Measurements from ENCODE around the gene KMT2E.

The KMT2E gene

DNA sequence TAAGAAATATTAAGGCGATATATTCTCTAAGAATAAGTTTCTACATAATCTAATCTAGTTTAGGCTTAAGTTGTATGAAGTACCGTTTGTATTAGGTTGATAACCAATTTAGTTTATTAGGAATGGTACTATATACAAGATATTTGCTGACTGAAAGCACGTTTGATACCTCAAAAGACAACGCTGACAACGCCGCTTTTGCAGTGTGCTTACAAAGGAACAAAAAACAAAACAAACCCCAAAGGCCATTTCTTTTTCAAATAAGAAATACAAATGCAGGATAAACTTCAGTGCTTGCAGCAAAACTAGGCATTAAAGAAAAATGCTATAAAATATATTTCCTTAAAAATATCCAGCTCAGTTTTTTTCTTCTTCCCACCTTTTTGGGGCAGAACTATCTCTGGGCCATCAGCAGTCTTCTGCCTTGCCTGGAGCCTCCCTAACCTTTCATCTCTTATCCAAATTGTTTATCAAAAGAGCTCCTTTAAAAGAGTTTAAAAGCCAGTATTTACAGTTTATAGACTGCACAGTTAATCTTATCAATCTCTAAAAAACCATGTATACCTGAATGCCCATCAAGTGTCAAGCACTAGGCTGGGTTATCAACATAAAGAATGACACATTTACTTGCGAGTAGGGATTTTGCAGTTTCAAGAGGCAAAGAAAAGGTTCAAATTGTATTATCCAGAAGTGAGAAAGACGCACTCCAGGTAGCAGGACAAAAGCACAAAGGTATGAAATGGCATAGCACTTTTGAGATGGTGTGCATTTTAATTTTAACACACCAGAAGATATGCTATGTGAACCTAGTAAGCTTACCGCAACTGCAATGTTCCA lies 4.1 kb upstream of the KMT2E start:
- no peak for DNase-seq

GRCh38 chr7:105010504-105011130 lies 3.4 kb upstream of the KMT2E start:
- no peak for DNase-seq

- no peak for DNase-seq
Measured at GRCh38 chr7:105011141-105011830, 2.7 kb upstream of the KMT2E start.

GRCh38 chr7:105011831-105012502 lies 2.0 kb upstream of the KMT2E start:
- peak; percentile 37 for DNase-seq

DNA sequence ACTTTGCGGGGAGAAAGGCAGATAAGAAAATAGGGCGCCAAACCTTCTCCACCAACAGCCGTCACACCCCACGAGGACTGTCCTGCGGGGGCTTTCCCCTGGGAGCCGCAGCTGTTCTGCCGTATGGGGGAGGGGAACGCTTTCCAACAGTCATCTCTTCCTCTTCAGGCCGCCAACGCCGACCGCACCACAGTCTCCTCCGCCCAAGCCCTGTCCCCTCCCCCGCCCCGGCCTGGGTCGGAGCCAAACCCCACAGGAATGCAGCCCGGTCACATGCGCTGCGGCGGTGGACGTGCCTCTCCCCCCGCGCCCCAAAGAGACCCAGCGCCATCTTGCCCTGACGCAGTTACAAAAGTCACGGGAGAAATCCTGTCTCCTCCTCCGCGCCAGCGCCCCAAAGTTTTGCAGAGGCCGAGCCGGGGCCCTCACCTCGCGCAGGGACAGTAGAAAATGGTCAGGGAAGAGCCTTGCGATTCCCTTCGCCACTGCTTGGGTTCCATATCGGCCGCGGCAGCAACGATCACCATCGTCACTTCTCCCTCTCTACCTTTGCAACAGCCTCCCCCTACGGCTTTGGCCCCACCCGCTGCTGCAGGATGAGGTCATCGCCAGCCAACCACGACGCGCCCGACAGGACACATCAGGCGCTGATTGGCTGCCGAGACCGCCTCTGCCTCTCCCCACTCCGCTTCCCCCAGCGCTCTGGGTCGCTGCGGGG lies 1.3 kb upstream of the KMT2E start:
- peak; percentile 100 for DNase-seq

GRCh38 chr7:105013221-105013815 lies 687 bp upstream of the KMT2E start:
- peak; percentile 95 for DNase-seq

- DNase-seq: peak; percentile 62
Measured at GRCh38 chr7:105014693-105015389, 836 bp downstream of the KMT2E start.

- DNase-seq: peak; percentile 40
Measured at GRCh38 chr7:105015390-105015965, 1.5 kb downstream of the KMT2E start.

- no peak for DNase-seq
Measured at GRCh38 chr7:105016068-105016708, 2.2 kb downstream of the KMT2E start.

GRCh38 chr7:105016709-105017656 lies 3.0 kb downstream of the KMT2E start:
- DNase-seq: no peak

- DNase-seq: no peak
Measured at GRCh38 chr7:105017657-105018365, 3.8 kb downstream of the KMT2E start.

DNA sequence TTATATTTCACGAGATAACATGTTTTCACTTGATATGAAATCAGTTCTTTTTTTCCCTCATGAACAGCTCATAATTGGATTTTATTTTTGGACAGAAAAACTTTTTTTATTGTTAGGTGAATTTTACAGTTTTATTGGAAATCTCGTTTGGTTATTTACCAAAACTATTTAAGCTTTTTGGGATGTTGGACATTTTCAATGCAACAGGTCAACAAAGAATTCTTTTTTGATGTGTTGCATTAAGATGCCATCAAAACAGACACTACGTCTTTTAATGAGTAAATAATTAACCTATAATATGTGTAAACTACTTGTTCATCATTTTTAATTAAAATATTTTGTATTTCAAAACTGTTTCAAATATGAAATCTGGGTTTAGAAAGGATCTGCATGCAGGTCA lies 5.3 kb downstream of the KMT2E start:
- DNase-seq: no peak

- DNase-seq: no peak
Measured at GRCh38 chr7:105020926-105021325, 6.9 kb downstream of the KMT2E start.

- DNase-seq: no peak
Measured at GRCh38 chr7:105021352-105021751, 7.3 kb downstream of the KMT2E start.

- DNase-seq: no peak
Measured at GRCh38 chr7:105021967-105022366, 8.0 kb downstream of the KMT2E start.

DNA sequence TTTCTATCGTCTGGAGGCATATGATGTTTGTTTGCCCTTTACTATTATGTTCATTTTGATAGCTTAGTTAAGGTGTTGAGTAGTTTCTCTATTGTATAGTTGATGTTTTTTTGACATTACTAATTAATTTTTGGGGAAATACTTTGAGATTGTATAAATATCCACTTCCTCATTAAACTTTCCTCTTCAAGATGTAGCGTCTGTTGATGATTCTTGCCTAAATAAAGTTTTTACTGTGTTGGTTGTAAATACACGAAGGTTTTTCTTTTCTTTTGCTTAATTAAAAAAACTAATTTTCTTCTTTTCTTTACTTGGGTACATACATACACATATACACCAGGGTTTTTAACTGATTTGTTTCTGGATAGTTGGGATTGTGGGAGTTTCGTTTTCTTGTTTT lies 8.5 kb downstream of the KMT2E start:
- no peak for DNase-seq

- no peak for DNase-seq
Measured at GRCh38 chr7:105024734-105025133, 10.7 kb downstream of the KMT2E start.

- no peak for DNase-seq
Measured at GRCh38 chr7:105026750-105027149, 12.7 kb downstream of the KMT2E start.

All from stimulated activated CD4-positive, alpha-beta T cell treated with anti-CD3 and anti-CD28 coated beads, Interleukin-4, amount 100 ng/mL, for 24 hours (primary cell).